Measurements from ENCODE around the gene NCOA7.
A peak's percentile ranks its signal among the peaks of the same experiment; 100 is the strongest.

Gene NCOA7, protein sequence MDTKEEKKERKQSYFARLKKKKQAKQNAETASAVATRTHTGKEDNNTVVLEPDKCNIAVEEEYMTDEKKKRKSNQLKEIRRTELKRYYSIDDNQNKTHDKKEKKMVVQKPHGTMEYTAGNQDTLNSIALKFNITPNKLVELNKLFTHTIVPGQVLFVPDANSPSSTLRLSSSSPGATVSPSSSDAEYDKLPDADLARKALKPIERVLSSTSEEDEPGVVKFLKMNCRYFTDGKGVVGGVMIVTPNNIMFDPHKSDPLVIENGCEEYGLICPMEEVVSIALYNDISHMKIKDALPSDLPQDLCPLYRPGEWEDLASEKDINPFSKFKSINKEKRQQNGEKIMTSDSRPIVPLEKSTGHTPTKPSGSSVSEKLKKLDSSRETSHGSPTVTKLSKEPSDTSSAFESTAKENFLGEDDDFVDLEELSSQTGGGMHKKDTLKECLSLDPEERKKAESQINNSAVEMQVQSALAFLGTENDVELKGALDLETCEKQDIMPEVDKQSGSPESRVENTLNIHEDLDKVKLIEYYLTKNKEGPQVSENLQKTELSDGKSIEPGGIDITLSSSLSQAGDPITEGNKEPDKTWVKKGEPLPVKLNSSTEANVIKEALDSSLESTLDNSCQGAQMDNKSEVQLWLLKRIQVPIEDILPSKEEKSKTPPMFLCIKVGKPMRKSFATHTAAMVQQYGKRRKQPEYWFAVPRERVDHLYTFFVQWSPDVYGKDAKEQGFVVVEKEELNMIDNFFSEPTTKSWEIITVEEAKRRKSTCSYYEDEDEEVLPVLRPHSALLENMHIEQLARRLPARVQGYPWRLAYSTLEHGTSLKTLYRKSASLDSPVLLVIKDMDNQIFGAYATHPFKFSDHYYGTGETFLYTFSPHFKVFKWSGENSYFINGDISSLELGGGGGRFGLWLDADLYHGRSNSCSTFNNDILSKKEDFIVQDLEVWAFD

DNA sequence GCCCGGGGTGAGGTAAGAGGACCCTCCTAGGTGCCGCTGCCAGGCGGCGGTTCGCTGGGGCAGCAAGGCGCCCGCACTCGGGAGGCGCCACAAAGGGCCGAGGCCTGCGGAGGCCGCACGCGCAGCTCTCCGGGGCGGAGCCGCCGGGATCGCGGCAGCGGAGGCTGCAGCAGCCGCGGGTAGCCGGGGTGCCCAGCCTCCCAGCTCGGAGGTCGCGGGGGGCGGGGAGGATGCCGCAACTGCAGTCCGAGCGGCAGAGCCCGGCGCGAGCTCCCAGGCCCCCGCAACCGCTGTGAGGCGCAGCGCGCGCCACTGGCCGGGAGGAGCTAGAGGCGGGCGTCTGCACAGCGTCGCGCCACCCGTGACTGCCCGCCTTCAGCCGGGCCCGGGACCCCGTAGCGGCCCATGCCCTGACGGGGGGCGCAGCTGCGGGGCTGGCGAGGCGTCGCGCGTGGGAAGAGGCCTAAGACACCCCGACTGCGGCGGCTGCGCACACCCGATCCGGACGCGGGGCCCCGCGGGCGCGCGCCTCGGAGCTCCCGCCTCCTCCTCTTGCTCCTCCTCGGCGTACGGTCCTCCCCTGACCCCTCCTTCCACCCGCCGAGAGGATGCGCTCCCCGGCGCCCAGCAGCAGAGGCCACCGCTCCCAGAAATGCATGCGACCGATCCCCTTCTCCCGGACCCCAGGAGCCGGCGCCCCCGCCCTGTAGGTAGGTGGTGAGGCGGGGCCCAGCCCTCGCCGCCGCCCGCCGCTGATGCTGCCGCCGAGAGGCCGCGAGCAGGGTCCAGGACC is at the start of gene NCOA7:
Gene NCOA7 (plus strand): TSS at position 603 of the 793 bp plus-strand sequence. CDS start 24,395 bp downstream, outside the sequence.
- peak; percentile 81 for DNase-seq

DNA sequence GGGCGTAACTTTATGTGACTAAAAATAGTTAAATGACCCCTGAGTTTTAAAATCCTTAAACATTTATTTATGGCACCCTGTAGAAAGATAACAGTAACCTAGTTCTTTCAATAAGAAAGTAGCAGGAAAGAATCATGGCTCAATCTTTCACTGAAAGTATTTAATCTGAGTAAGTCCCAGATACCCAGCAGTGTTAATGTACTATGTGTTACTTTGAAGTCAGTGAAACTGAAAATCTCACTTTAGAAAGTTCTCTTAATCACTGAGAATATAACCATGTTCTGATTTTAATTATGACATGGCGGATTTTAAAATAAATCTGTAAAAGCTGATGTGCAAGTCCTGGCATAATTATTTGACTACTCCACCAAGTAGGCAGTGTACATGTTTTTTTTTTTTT is 49.4 kb upstream of the NCOA7 start:
- DNase-seq, result no peak

DNA sequence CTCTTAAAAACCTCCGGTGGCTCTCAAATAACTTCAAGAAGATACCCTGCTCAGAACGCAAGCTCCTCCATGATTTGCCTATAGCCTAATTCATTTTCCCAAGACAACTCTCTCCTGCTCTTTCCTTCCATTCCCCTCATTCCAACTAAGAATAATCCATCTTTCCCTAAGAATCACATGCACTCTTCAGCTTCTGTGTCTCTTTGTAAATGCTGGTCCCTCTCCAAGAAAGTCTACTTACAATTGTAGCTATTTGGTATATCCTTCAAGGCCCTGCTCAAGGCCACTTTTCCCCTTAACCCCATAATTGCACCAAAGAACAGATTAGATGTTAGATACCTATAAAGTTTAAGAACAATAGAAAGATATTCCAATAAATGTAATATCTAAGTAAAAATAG is 48.7 kb upstream of the NCOA7 start:
- DNase-seq, result no peak

DNA sequence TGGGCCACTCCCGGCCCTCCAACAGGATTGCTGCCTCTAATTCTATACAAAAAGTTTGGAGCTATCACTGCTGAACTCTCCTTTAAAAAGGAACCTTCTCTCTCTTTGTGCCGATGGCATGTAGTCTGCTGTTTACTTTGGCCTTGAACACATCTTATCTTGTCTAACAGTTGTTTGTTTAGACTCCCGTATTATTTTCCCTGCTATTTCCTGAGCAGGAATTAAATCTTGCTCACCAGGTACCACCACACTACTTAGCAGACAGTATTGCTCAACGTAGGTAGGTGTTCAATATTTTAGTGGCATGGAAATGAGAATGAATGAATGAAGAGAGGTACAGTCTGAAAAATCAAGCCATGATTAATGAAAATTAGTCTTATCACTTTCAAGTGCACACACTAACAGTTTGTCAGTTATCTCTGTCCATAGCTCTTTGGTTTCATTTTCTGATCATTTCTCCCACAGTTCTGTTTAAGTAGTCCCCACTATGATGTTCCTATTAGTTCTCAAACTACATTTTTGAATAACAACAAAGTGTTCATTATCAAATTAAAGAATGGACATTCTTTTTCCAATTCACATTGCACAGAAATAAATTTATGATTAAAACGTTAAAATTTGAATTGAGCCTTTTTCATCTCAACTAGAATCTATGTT is 48.2 kb upstream of the NCOA7 start:
- peak; percentile 56 for DNase-seq

DNA sequence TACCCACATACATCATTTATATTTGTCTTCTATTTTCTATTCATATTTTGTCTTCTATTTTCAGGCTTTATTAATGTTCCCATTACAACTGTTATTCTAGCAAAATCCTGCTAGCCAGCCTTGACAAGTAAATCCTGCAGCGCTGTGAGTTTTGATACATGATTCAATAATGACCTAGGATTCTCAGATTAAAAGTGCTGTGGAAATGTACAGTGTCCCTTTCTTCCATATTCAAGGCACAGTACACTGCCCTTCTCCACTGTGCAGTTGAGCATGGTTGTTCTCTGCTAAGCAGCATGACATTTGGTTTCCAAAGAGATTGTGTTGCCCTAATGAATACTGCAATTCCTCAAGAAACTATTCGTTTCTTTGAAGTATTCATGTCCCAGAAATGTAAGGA is 47.2 kb upstream of the NCOA7 start:
- DNase-seq, result no peak

DNA sequence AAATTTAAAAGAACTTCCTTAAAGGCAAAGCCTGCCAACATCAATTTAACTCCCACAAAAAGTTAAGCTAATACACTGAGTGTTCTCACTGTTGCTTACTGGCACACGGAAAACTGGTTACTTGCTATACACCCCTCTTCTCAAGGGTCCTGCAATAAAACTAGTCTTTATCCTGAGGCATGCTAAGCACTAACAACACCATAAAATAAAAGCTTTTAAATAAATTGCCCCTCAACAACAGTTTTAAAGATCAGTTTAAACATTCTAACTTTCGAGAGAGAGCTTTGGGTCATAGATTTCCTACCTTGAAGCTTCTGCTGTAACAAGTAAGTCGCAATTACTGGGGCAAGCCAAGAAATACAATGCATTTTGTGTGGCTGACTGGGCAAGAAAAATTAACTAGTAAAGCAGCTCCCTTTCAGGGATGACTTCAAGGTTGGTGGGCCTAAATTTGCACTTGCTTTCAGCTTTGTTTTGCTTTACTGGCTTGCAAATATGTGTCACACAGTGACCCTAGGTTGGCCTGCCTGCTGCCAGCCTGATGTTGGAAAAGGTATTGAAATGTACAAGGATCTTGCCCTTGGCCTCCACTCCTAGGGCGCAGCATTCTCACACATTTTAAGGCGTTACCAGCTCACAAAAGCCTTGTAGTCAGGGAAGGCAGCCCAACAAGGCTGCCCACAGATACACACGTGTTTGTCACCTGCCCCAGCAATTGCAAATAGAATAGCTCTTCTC is 45.3 kb upstream of the NCOA7 start:
- peak; percentile 88 for DNase-seq

DNA sequence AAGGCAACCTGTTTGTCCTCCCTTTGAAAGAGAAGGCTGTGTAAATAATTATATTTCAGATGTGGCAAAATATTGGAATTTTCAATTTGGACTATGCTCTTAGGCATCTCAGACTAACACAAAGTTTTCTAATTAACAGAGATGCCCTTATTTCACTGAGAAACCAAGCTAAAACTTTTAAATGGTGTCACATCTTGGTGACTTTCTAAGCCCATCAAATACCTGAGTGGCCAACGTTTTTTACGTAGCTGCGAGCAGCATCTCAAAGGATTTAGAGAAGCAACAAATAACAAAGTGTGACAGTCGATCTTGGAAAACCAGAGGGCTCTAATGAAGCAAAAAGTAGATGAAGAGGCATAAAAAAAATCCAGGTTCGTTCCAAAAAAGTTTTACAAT is 44.7 kb upstream of the NCOA7 start:
- no peak for DNase-seq

DNA sequence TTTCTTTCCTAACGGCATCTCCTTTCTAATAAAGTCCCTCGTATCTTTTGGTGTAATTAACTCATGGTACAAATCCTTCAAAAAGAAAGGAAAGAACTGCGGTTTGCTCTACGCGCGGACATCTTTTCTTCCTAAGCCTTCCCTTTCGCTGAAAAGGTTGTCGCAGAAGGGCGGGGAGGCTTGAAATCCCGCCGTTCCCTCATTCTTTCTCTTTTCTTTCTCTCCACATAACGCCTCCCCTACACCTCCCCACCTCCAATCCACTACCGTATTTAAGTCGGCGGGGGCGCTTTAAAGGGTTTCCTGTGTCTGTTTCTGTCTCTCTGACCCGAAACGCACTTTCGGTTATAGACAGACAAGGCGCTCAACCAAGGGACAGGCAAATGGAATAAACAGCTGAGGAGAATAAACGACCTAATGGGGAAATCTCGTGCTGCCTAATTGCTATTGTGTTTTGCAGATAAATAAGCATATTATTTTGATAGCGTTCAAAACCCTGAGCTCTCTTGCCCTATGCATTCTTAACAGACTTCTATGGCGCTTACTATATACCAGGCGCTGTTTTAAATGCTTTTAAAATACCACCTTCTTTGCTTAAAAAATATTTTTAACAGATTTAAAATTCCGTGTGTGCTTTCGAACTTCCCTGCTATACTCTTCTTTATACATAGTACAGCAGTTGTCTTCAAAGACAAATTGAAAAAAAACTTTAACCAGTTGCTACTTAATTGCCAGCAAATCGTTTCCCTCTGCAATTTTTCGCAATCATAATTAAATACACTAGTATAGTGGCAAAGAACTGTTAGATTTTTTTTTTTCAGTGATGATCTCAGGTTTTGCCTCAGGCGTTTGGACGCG is 43.8 kb upstream of the NCOA7 start:
- peak; percentile 99 for DNase-seq

DNA sequence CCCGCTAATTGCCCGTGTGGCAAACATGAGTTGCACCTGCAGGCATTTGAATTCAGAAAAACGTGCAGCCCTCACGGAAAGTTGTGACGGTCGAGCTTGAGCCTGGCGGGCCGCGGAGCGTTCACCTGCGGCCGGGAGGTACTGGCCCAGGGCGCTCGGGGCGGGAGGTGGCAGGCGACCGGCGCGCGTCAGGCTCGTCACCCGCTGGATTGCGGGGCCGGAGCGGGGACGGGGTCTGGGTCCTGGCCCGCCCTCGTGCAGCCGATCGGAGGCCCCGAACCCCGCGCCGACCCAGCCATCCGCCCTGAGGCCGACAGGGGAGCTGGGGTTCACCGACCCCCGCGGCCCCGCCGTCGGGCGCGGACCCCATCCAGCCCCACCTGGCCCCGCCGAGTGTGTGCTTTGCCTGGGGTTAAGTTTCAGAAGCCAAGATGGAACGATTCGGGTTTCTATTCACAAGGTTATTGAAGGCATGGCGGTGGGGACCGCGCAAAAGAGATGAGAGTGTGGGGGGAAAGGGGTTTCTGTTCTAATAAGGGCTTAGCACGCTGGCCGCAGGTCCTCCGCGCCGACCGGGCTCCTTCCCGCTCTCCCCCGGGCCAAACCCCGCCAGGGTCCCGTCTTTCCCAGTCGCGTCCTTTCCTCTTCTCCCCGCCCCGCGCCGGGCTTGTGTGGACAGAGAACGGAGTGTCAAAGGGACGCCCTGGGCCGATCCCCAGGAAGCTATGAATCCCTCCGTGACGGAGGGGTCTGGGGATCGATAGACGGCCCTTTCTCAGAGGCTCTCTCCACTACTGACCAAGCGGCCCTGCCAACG is 43.0 kb upstream of the NCOA7 start:
- peak; percentile 89 for DNase-seq

DNA sequence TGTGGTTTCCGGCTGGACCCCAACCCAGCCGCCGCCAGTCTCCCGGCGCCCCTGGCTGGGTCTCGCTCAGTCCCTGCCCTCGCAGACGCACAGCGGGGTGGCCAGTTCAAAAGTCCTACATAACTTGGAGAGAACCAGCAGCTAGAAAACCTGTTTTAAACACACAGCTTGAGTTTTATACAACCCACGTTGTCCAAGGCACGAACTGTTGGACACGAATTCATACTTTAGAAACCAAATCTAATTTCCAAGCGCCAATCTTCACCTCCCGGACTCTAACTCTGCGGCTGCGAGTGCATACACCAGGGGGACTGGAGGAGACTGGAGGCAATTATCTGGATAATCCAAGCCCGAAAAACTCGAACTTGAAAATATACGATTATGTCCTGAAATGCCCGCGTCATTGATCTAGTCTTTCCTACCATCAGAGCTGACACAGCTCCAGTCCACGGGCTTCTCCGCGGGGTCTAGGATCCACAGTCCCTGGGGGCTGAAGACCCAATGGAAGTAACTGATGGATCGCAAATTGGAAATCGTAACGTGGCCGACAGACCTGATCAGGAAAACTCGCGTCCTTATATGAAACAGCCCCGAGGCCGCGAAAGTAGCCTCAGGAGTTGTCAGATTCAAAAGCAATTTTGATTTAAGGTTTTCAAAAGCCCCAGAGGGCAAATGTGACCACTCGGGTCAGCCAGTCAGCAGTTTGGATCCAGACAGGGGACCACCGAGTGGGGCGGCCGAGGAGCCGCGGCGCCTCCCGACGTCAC is 42.2 kb upstream of the NCOA7 start:
- peak; percentile 78 for DNase-seq

DNA sequence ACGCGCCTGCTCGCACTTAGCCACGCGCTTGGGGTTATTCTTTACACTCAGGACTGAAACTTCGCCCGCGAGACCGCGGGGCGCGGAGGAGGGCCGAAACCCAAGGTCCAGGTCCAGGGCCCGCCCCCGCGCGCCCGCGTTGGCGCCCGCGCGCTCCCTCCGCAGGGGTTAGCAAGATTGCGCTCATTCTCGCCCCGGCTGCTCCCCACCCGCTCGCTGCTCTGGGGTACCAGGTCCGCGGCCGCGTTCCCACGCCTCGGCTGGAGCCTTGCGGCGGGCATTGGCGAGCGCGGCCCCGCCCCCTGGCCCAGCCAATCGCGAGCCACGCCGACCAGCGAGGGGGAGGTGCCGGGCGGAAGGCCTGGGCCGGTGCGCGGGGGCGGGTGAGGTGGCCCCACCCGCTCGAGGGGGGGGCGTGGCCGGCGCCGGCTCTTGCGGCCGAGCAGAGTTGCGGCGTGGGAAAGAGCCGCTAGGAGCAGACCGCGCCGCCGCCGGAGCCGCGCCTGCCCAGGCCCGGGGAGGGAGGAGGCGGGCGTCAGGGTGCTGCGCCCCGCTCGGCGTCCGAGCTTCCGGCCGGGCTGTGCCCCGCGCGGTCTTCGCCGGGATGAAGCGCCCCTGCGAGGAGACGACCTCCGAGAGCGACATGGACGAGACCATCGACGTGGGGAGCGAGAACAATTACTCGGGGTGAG is 41.4 kb upstream of the NCOA7 start, which contains the start of gene HEY2:
Gene HEY2 (plus strand): TSS at position 460 of the 692 bp plus-strand sequence. CDS start 145 bp downstream, at position 605.
- peak; percentile 99 for DNase-seq

DNA sequence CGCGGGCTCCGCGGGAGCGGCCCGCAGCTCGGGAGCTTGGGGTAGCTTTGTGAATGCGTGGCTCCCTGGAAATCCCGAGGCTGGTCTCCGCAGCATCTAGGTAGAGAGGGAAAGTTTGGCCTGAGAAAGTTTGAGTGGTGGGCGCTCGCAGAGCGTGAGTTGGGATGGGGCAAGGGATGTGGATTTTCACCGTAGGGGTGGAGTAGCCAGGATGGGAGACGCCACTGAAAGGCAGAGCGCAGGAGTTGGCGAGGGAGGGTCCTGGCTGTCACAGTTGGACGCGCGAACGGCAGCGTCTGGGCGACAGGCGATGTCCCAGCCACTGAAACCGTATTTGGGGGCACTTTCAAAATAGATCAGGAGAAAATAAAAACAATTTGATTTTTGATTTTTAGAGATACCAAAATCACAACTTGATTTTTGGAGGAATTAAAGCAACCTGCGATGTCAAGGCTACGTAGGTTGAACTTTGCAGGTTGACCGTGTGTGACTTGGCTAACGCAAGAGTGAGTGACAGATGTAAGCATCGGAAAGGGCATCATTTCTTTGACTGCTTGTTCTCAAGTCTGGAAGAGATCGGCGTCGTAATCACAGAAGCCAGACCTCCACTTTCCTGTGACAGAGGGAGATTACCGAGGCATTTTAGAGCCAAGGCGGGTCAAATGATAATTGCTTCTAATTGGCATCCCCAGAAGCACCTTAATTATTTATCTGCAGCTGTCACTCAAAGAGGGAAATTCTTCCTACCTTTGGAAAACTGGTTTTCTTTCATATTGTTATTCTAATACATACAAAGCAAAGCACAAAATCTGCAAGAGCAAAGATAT is 40.7 kb upstream of the NCOA7 start:
- peak; percentile 75 for DNase-seq

DNA sequence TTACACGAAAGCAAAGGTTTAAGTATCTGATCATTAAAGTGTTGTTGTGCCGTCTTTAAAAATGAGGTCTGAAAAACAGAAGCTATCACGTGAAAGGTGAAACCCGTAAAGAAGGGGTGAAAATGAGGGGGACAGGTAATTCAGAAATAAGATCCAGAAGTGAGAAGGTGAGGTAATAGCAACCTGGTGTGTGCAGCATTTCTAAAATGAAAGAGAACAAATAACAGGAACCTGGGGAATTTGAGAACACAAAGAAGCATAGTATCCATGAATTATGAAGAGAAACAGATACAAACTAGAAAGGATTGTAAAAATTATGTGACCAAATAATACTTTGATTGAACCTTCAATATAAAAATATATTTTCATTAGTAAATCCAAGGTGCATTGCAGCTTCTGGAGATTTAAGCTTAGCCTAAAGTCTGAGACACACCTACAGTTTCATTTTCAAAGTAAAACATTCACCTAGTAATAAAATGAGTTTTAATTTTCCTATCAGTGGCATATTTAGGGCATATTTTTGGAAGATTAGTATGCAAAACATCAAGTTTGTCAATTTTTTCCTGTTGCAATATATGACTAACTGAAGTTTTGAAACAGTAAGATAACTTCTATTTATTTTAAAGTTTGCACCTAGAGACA is 39.9 kb upstream of the NCOA7 start:
- peak; percentile 56 for DNase-seq

DNA sequence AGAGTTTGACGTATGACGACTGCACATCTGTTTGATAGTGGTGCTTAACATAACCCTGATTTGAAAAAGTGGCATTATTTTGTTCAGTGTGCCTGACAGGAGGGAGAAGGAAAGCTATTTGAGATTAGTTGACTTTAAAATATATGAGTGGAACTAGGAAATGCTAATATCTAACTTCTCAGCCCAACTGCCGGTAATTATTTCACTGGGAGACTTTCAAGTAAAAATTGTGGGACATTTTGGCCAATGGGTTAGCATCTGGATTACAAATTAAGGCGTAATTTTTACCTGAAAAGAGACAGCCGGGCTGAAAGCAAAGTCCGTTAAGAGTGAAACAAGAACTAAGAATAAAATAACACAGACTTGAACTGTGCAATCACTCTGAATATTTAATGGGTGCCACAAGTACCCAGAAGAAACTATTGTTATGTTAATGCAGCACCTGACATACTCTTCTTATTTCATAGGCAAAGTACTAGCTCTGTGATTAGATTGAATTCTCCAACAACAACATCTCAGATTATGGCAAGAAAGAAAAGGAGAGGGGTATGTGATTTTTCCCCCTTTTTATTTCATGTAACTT is 39.3 kb upstream of the NCOA7 start:
- peak; percentile 10 for DNase-seq

DNA sequence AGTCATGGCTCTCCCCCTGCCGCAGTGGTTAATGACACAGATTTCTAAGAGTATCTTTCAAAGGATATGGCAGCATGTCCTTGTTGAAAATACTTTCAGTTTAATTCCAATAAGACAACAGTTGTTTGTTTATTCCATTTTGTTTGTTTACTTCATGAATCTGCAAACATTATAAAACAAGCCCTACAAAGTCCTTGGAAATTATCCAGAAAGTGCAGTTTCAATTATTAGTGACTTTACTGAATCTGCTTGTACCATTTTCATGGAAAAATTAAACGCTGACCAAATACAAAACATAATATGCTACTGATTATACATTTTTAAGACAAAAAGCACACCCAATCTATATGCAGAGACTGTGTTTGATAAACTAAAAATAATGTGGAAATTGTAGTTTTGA is 38.0 kb upstream of the NCOA7 start:
- DNase-seq, result no peak

DNA sequence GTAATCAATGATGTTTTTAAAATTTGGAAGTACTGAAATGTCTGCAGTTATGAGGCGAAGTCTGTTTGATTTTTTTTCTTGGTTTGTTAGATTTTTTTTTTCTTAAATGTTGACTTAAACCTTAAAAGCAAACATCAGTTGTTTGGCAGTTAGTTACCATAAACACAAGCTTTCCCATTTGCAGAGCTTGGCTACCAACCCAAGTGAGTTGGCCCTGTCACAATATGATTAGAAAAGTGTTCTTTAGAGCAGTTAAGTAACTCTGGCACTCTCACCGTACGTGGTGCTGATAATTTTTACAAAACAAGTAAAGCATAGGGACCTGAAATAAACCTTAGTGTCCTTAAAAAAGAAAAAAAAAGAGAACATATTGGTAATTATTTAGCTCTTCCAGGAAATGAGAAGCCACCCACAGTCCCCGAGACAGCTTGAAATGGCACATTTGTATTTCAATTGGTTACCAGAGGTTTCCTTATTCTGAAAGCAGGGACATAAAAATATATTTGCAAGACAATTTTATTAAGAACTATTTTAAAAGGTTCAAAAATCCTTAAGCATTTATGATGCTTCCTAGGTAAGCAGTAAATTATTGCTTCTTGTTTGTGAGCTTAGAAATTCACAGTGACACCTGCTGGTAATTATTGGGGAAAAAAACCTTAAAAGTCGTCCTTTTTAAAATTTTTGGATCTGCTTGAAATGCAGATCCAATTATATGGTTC is 37.4 kb upstream of the NCOA7 start:
- DNase-seq, result peak; percentile 82
